K562 (cell line): Measurements from ENCODE around the gene VPS37D. TPM values are rescaled to one million over a fixed set of nuclear protein-coding genes. Genes with fewer than 3 reads are reported as not detected.

Experiments used
- AFF4 ChIP-seq: sonication (generic); formaldehyde crosslinking; IDR thresholded peaks from 2 replicates; pipeline ENCODE4 v1.8.0; 2023; ENCODE audit warnings: mild to moderate bottlenecking, missing genetic modification reagents
- CBX3 ChIP-seq, 2 experiments: IDR thresholded peaks; 1 replicate in 1 of 2; 2 replicates in 1 of 2; pipeline ENCODE4 v1.6.1; 2012; ENCODE audit warnings: inconsistent platforms in 2 of 2, low read length in 2 of 2, borderline replicate concordance in 1 of 2, control low read depth in 1 of 2
- CREM ChIP-seq: IDR thresholded peaks from 2 replicates; pipeline ENCODE4 v1.6.1; 2014; ENCODE audit warnings: antibody characterized with exemption, low read depth
- EGR1 ChIP-seq: fragments of 450-650 bp; conservative IDR thresholded peaks from 2 replicates; pipeline ENCODE4 v1.6.1; 2017; ENCODE audit warnings: mild to moderate bottlenecking
- GATA2 ChIP-seq: sonication (generic); formaldehyde crosslinking; IDR thresholded peaks from 2 replicates; pipeline ENCODE4 v1.4.0; 2020; ENCODE audit warnings: mild to moderate bottlenecking, missing genetic modification reagents
- HDAC3 ChIP-seq: fragments of 450-650 bp; IDR thresholded peaks from 2 replicates; pipeline ENCODE4 v1.6.1; 2018; ENCODE audit warnings: borderline replicate concordance, mild to moderate bottlenecking, moderate library complexity; ENCODE audit not compliant: partially characterized antibody
- JUN ChIP-seq, 2 experiments: sonication (generic) in 1 of 2; formaldehyde crosslinking in 1 of 2; IDR thresholded peaks; 2 replicates each; pipeline versions ENCODE4 v1.6.1 to v1.8.0; 2012 to 2022; ENCODE audit warnings: borderline replicate concordance in 2 of 2, mild to moderate bottlenecking in 2 of 2, improper control_type of control experiment in 1 of 2, low read depth in 1 of 2, low read length in 1 of 2, missing genetic modification reagents in 1 of 2
- KLF10 ChIP-seq: fragments of 250-450 bp; sonication (Bioruptor Pico); IDR thresholded peaks from 2 replicates; pipeline ENCODE4 v1.6.1; 2021; ENCODE audit warnings: matching md5 sums
- KLF13 ChIP-seq: fragments of 450-650 bp; IDR thresholded peaks from 2 replicates; pipeline ENCODE4 v1.6.1; 2016; ENCODE audit warnings: missing genetic modification characterization, low read depth, mild to moderate bottlenecking, missing compliant biosample characterization, moderate library complexity, borderline replicate concordance
- MAFG ChIP-seq: fragments of 450-650 bp; conservative IDR thresholded peaks from 2 replicates; pipeline ENCODE4 v1.6.1; 2016; ENCODE audit warnings: missing genetic modification characterization, missing compliant biosample characterization
- SLC30A9 ChIP-seq: fragments of 250-450 bp; sonication (Bioruptor Pico); IDR thresholded peaks from 2 replicates; pipeline ENCODE4 v1.8.0; 2022; ENCODE audit warnings: mild to moderate bottlenecking, moderate library complexity
- TFAM ChIP-seq: fragments of 250-450 bp; sonication (Bioruptor Pico); conservative IDR thresholded peaks from 2 replicates; pipeline ENCODE4 v1.5.0; 2021; ENCODE audit warnings: mild to moderate bottlenecking, moderate library complexity
- ZKSCAN3 ChIP-seq: fragments of 250-450 bp; sonication (Bioruptor Pico); IDR thresholded peaks from 2 replicates; pipeline ENCODE4 v1.4.0; 2020
- ZNF398 ChIP-seq: fragments of 250-450 bp; sonication (Bioruptor Pico); IDR thresholded peaks from 2 replicates; pipeline ENCODE4 v1.8.0; 2021; ENCODE audit warnings: moderate library complexity, mild to moderate bottlenecking, inconsistent platforms
- polyA plus RNA-seq, 8 experiments: library from polyadenylated mRNA; depleted of rRNA in 4 of 8; stranded (reverse) in 5 of 8; unstranded in 3 of 8; fragments of >200 nt; fragmentation: Nextera tagmentation in 2 of 8; fragmentation: Illumina TruSeq in 1 of 8; extraction: Ambion mirVana in 2 of 8; extraction: Trizol in 1 of 8; gene quantifications; 2 replicates each; pipeline versions ENCODE4 v1.2.1 to v1.2.3, GENCODE V29; 2011 to 2014; ENCODE audit warnings: inconsistent platforms in 1 of 8, missing spikeins in 1 of 8
- total RNA-seq, 7 experiments: library from RNA; depleted of rRNA in 6 of 7; stranded (reverse); fragments of >200 nt in 6 of 7; fragmentation: Illumina TruSeq in 2 of 7; extraction: Trizol in 2 of 7; gene quantifications; 2 replicates each; pipeline versions ENCODE4 v1.2.1 to v1.2.3, GENCODE V29; 2011 to 2021; ENCODE audit warnings: low replicate concordance in 1 of 7
- TF ChIP-seq, protein P1 (sequence below): sonication (generic); formaldehyde crosslinking; IDR thresholded peaks from 2 replicates; pipeline ENCODE4 v1.9.0; 2022; ENCODE audit warnings: mild to moderate bottlenecking, missing genetic modification reagents
- TF ChIP-seq, protein P2 (sequence below): fragments of 450-650 bp; formaldehyde crosslinking; IDR thresholded peaks from 2 replicates; pipeline ENCODE4 v1.4.0; 2020; ENCODE audit warnings: mild to moderate bottlenecking, moderate library complexity
- TF ChIP-seq, protein P3 (sequence below): fragments of 250-450 bp; sonication (Bioruptor Pico); IDR thresholded peaks from 2 replicates; pipeline ENCODE4 v1.5.0; 2021

The VPS37D gene
- total and polyA plus RNA-seq, 9 of the 15 experiments (the other 6 are each of a cell fraction or from before 2014, with no cell fraction given) = 0.25 to 2.3 (median 1.0) TPM; not detected in 3

- TF ChIP-seq CBX3 (IDR thresholded peaks at IDR 0.05; ENCODE audit: borderline replicate concordance in 1 of 2, low read length in 2 of 2) = no peak
- no peak for TF ChIP-seq CREM
- TF ChIP-seq HDAC3 = no peak
- TF ChIP-seq, protein P1, sequence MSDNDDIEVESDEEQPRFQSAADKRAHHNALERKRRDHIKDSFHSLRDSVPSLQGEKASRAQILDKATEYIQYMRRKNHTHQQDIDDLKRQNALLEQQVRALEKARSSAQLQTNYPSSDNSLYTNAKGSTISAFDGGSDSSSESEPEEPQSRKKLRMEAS = peak; percentile 24; the same call in 1 of the 2 replicates
- TF ChIP-seq ZKSCAN3 (CRISPR knock-in tag) = no peak
- TF ChIP-seq SLC30A9 (CRISPR knock-in tag) = no peak
- TF ChIP-seq MAFG (tag) = no peak
- TF ChIP-seq, protein P2, sequence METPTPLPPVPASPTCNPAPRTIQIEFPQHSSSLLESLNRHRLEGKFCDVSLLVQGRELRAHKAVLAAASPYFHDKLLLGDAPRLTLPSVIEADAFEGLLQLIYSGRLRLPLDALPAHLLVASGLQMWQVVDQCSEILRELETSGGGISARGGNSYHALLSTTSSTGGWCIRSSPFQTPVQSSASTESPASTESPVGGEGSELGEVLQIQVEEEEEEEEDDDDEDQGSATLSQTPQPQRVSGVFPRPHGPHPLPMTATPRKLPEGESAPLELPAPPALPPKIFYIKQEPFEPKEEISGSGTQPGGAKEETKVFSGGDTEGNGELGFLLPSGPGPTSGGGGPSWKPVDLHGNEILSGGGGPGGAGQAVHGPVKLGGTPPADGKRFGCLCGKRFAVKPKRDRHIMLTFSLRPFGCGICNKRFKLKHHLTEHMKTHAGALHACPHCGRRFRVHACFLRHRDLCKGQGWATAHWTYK (CRISPR knock-in tag) = no peak
- no peak for TF ChIP-seq TFAM (CRISPR knock-in tag)
- no peak for TF ChIP-seq ZNF398 (CRISPR knock-in tag)
- TF ChIP-seq KLF10 (CRISPR knock-in tag) = no peak
- peak; percentile 36; the same call in 1 of the 2 replicates for TF ChIP-seq KLF13 (tag)
- TF ChIP-seq GATA2 (CRISPR knock-in tag) = no peak
- TF ChIP-seq JUN (IDR thresholded peaks at IDR 0.05; ENCODE audit: borderline replicate concordance, low read depth, low read length) = no peak
- TF ChIP-seq JUN (CRISPR knock-in tag; IDR thresholded peaks at IDR 0.05; ENCODE audit: borderline replicate concordance) = no peak
- TF ChIP-seq, protein P3, sequence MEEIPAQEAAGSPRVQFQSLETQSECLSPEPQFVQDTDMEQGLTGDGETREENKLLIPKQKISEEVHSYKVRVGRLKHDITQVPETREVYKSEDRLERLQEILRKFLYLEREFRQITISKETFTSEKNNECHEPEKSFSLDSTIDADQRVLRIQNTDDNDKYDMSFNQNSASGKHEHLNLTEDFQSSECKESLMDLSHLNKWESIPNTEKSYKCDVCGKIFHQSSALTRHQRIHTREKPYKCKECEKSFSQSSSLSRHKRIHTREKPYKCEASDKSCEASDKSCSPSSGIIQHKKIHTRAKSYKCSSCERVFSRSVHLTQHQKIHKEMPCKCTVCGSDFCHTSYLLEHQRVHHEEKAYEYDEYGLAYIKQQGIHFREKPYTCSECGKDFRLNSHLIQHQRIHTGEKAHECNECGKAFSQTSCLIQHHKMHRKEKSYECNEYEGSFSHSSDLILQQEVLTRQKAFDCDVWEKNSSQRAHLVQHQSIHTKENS (CRISPR knock-in tag) = no peak
- 0 out of 2 replicates have a peak, but pooled peaks have one; percentile 3 for TF ChIP-seq EGR1
- TF ChIP-seq AFF4 (CRISPR knock-in tag) = no peak
Observed at GRCh38 chr7:73718905-73719805, 51.5 kb downstream of the VPS37D start, which contains the start of gene STX1A (continued).
